Caco-2 (cell line): ENCODE measurements around the gene TTLL7. TPM values are rescaled to one million over a fixed set of nuclear protein-coding genes. Genes with fewer than 3 reads are reported as not detected.

Experiments
- BruUV-seq: library from RNA; stranded (reverse); fragments of 400-500 nt; replicated peaks from 2 replicates; lab custom pipeline; 2021; lab: Mats Ljungman, UMichigan
- CTCF ChIA-PET: fragments of 300-600 bp; sonication (Branson Sonifier 250); formaldehyde crosslinking; loops from one replicate; lab custom pipeline; 2022; ENCODE audit warnings: antibody characterized with exemption; lab: Charles Lee
- POLR2A ChIA-PET: fragments of 300-600 bp; sonication (Branson Sonifier 250); formaldehyde crosslinking; loops from one replicate; lab custom pipeline; 2022; ENCODE audit warnings: antibody characterized with exemption; lab: Charles Lee
- DNase-seq, 2 experiments: peaks; one replicate each; pipeline versions ENCODE4 v3.0.0 to v3.0.0-alpha.2; 2020 to 2022
- H3K27me3 ChIP-seq: replicated peaks from 2 replicates; pipeline ENCODE4 v1.6.0; 2011; ENCODE audit warnings: low read length; ENCODE audit not compliant: control insufficient read depth, insufficient read depth
- H3K36me3 ChIP-seq: 2 replicates; pipeline ENCODE4 v1.5.1; 2011; ENCODE audit warnings: low read length; ENCODE audit not compliant: control insufficient read depth, insufficient read depth
- H3K4me1 ChIP-seq: fragments of 250-450 bp; sonication (Bioruptor Pico); 2 replicates; pipeline ENCODE4 v1.5.1; 2020; ENCODE audit warnings: mild to moderate bottlenecking
- H3K4me3 ChIP-seq: 2 replicates; pipeline ENCODE4 v1.5.1; 2011; ENCODE audit warnings: low read depth, mild to moderate bottlenecking, control low read depth, low read length
- H3K9me3 ChIP-seq: fragments of 250-450 bp; sonication (Bioruptor Pico); 2 replicates; pipeline ENCODE4 v1.5.1; 2020; ENCODE audit warnings: mild to moderate bottlenecking, moderate library complexity
- H3K27ac Mint-ChIP-seq: one replicate; pipeline ENCODE4 v1.8.0; 2022; ENCODE audit warnings: mixed read lengths; ENCODE audit not compliant: unreplicated experiment
- H3K27me3 Mint-ChIP-seq: one replicate; pipeline ENCODE4 v1.8.0; 2022; ENCODE audit warnings: mixed read lengths; ENCODE audit not compliant: insufficient read depth, unreplicated experiment
- H3K36me3 Mint-ChIP-seq: one replicate; pipeline ENCODE4 v1.8.0; 2022; ENCODE audit warnings: mild to moderate bottlenecking, mixed read lengths; ENCODE audit not compliant: insufficient read depth, unreplicated experiment
- H3K4me1 Mint-ChIP-seq: one replicate; pipeline ENCODE4 v1.8.0; 2022; ENCODE audit warnings: low read depth, mixed read lengths; ENCODE audit not compliant: unreplicated experiment
- H3K4me3 Mint-ChIP-seq: one replicate; pipeline ENCODE4 v1.8.0; 2022; ENCODE audit warnings: mild to moderate bottlenecking, moderate library complexity, mixed read lengths; ENCODE audit not compliant: unreplicated experiment
- H3K9me3 Mint-ChIP-seq: one replicate; pipeline ENCODE4 v1.8.0; 2022; ENCODE audit warnings: mixed read lengths; ENCODE audit not compliant: unreplicated experiment
- intact Hi-C: fragments of 100-400 bp; cut with micrococcal nuclease; formaldehyde crosslinking; loops from one replicate; pipeline ENCODE4 v1.10.0; 2022; ENCODE audit not compliant: unreplicated experiment
- total RNA-seq: library from RNA; stranded (reverse); gene quantifications from 2 replicates; pipeline ENCODE4 v1.2.3, GENCODE V29; 2022
- TF ChIP-seq, protein P1 (sequence below), 2 experiments: fragments of 200-600 bp in 1 of 2; IDR thresholded peaks; 1 replicate in 1 of 2; 2 replicates in 1 of 2; pipeline versions ENCODE4 v1.5.1 to v1.8.0; 2011 to 2022; ENCODE audit warnings: antibody characterized with exemption in 1 of 2, control low read depth in 1 of 2, inconsistent platforms in 1 of 2, low read depth in 1 of 2, low read length in 1 of 2, mild to moderate bottlenecking in 1 of 2, moderate library complexity in 1 of 2; ENCODE audit not compliant: insufficient read depth in 1 of 2, severe bottlenecking in 1 of 2, unreplicated experiment in 1 of 2

TTLL7 gene
- total RNA-seq, 1 experiment from 2014 or later: 0.75 TPM

DNA sequence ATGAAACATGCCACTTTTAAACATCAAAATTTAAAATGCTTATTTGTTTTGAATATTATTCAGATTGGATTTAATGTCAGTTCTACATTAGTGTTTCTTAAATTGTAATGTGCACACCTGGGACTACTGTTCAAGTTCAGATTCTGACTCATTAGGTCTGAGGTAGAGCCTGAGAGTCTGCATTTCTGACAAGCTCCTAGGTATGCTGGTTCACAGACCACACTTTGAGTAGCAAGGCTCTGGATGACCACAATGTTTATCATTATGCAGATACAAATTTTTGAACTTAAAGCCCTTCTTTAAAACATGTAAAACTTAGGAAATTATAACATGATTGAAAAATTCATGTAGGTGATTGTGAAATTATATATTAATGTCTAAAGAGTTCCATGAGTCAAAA, 40.2 kb downstream of the TTLL7 start:
- intact Hi-C loops: no loop called here
- Histone ChIP-seq H3K4me1 (no peaks in the 10 kb centered on the region), H3K9me3 (no peaks in the 10 kb centered on the region), H3K27me3 (no peaks in the 10 kb centered on the region), H3K4me3 (no peak overlapping the region), H3K36me3 (no peaks in the 10 kb centered on the region)
- Mint-ChIP-seq H3K36me3 (no peaks in the 10 kb centered on the region), H3K4me3 (no peak overlapping the region), H3K27me3 (no peaks in the 10 kb centered on the region), H3K4me1 (peaks cover 6% of the 10 kb centered on the region), H3K27ac (no peak overlapping the region), H3K9me3 (no peaks in the 10 kb centered on the region)
- TF ChIP-seq, protein P1, sequence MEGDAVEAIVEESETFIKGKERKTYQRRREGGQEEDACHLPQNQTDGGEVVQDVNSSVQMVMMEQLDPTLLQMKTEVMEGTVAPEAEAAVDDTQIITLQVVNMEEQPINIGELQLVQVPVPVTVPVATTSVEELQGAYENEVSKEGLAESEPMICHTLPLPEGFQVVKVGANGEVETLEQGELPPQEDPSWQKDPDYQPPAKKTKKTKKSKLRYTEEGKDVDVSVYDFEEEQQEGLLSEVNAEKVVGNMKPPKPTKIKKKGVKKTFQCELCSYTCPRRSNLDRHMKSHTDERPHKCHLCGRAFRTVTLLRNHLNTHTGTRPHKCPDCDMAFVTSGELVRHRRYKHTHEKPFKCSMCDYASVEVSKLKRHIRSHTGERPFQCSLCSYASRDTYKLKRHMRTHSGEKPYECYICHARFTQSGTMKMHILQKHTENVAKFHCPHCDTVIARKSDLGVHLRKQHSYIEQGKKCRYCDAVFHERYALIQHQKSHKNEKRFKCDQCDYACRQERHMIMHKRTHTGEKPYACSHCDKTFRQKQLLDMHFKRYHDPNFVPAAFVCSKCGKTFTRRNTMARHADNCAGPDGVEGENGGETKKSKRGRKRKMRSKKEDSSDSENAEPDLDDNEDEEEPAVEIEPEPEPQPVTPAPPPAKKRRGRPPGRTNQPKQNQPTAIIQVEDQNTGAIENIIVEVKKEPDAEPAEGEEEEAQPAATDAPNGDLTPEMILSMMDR (IDR thresholded peaks at IDR 0.05; ENCODE audit: insufficient read depth in 1 of 2, low read depth in 1 of 2, low read length in 1 of 2, severe bottlenecking in 1 of 2, unreplicated experiment in 1 of 2): no peak
- CTCF ChIA-PET: no interaction called here
- POLR2A ChIA-PET: no interaction called here
- no TSS peak for BruUV-seq
- DNase-seq: no peak

DNA sequence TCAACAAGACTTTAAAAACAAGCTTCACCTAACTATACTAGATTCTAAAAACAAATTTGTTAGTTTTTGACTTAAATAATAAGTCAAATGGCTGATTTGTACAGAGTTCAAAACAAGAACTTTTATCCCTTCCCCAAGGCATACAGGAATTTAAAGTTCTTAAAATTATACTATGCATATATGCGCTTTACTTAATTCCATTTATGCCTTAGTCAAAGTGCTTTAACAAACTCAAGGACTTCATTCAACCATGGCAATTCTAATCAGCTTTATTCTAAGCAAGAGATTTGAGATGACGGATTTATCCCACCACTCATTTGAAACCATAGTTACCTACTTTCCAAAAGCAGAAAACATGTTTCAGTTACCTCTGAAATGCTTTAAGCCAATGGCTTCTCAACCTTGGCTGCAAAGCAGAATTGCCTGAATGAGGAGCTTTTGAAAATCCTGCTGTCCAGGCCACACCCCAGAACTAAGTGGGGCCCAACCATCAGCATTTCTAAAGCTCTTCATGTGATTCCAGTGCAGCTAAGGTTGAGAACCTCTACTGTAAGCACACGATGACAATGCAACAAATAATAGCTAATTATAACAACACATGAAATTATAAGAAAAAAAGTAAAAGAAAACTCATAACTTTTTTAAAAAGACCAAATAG, 44.6 kb downstream of the TTLL7 start:
- POLR2A ChIA-PET: no interaction called here
- H3K4me3 Mint-ChIP-seq: no peak overlapping the region
- no peaks in the 10 kb centered on the region for H3K4me1 Mint-ChIP-seq

DNA sequence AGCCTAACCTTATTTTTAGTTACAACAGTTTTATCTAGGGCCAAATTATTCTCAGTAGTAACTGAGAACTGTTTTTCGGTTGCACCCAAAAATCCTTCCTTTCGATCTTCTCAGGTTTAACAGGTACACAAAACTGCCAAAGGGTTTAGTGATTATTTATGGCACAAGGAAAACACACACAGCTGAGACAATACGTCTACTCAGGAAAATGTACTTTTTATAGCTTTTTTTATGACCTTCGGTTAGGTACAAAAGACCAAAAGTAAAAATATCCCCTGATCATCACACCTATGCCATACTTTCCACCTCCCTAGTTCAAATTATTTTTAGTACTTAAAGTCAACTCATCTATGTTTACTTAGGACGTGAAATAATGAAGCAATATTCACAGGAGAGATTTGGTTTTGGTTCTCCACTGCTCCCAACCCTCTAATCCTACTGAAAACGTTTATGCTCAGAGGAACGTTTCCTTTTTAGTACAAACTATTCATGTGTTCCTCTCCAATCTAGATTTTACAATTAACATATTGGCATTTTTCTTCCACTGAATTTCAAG, 48.7 kb downstream of the TTLL7 start:
- Histone ChIP-seq H3K36me3 (no peaks in the 10 kb centered on the region), H3K4me1 (no peaks in the 10 kb centered on the region), H3K4me3 (no peak overlapping the region), H3K9me3 (no peaks in the 10 kb centered on the region), H3K27me3 (no peaks in the 10 kb centered on the region)
- Mint-ChIP-seq H3K9me3 (no peaks in the 10 kb centered on the region), H3K4me3 (no peak overlapping the region), H3K27ac (no peak overlapping the region), H3K4me1 (no peaks in the 10 kb centered on the region), H3K36me3 (no peaks in the 10 kb centered on the region), H3K27me3 (peaks cover 3% of the 10 kb centered on the region)
- no TSS peak for BruUV-seq
- TF ChIP-seq, protein P1 (IDR thresholded peaks at IDR 0.05; ENCODE audit: insufficient read depth in 1 of 2, low read depth in 1 of 2, low read length in 1 of 2, severe bottlenecking in 1 of 2, unreplicated experiment in 1 of 2): no peak
- no peak for DNase-seq
- intact Hi-C loops: no loop called here
- CTCF ChIA-PET: no interaction called here
- POLR2A ChIA-PET: no interaction called here

More for the DNA sequence above, 44.6 kb downstream of the TTLL7 start:
- Histone ChIP-seq H3K4me3 (no peak overlapping the region), H3K4me1 (no peaks in the 10 kb centered on the region), H3K27me3 (no peaks in the 10 kb centered on the region), H3K36me3 (no peaks in the 10 kb centered on the region), H3K9me3 (no peaks in the 10 kb centered on the region)
- Mint-ChIP-seq H3K36me3 (no peaks in the 10 kb centered on the region), H3K27ac (no peak overlapping the region), H3K27me3 (peaks cover 3% of the 10 kb centered on the region), H3K9me3 (no peaks in the 10 kb centered on the region)
- TF ChIP-seq, protein P1 (IDR thresholded peaks at IDR 0.05; ENCODE audit: insufficient read depth in 1 of 2, low read depth in 1 of 2, low read length in 1 of 2, severe bottlenecking in 1 of 2, unreplicated experiment in 1 of 2): no peak
- CTCF ChIA-PET: interaction anchor here (0.6 kb wide), 1 partner anchor 18 kb away, joined by 4 read pairs; no protein-coding TSS in a partner anchor
- BruUV-seq: no TSS peak
- intact Hi-C loops: no loop called here
- DNase-seq: no peak
